ENCODE results near the gene ANAPC10. TPM values are rescaled to one million over a fixed set of nuclear protein-coding genes. Genes with fewer than 3 reads are reported as not detected.

ANAPC10 gene
- total RNA-seq, 1 experiment from 2014 or later: 10.5 TPM

DNA sequence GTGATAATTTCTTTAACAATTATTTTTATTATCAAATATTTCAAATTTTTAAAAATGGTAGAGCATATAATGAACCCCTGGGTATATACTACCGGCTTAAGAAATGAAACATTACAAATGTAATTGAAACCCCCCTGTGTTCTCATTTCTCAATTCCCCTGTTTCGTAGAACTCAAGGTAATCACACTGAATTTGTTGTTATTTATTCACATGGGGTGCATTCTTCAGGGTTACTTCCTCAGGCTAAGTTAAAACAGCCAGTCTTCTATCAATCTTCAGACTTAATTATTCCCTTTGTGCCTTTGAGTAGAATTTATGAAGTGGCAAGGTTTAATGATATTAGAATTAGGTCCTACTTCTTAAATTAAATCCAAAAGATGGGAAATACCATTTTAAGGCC, 128.2 kb downstream of the ANAPC10 start:
- intact Hi-C loops (cut with micrococcal nuclease; ENCODE audit: unreplicated experiment) (no loop called here), in situ Hi-C loops (cut with HindIII; ENCODE audit: low pct_unique_long_range_greater_than_20kb, low sequenced_read_pairs) (no loop called here)
- DNase-seq (ENCODE audit: low read depth, low spot score) (no peak), ATAC-seq (no peak)
- no peaks in the 10 kb centered on the region for H3K36me3 ChIP-seq (ENCODE audit: control insufficient read depth, insufficient read depth, low read length)
- POLR2A ChIA-PET: no interaction called here
- H3K4me1 ChIP-seq (ENCODE audit: control insufficient read depth, insufficient read depth, low read length): no peaks in the 10 kb centered on the region
- CTCF ChIA-PET: no interaction called here
- H3K27me3 ChIP-seq (ENCODE audit: control insufficient read depth, insufficient read depth, low read length): no peaks in the 10 kb centered on the region
- no peak overlapping the region for H3K4me3 ChIP-seq (ENCODE audit: low read depth in 2 of 2, low read length in 2 of 2)
- no peaks in the 10 kb centered on the region for H3K9me3 ChIP-seq (ENCODE audit: control insufficient read depth, insufficient read depth, low read depth, low read length)
- BruUV-seq (replicated peaks): no TSS peak
- TF ChIP-seq, protein P1, sequence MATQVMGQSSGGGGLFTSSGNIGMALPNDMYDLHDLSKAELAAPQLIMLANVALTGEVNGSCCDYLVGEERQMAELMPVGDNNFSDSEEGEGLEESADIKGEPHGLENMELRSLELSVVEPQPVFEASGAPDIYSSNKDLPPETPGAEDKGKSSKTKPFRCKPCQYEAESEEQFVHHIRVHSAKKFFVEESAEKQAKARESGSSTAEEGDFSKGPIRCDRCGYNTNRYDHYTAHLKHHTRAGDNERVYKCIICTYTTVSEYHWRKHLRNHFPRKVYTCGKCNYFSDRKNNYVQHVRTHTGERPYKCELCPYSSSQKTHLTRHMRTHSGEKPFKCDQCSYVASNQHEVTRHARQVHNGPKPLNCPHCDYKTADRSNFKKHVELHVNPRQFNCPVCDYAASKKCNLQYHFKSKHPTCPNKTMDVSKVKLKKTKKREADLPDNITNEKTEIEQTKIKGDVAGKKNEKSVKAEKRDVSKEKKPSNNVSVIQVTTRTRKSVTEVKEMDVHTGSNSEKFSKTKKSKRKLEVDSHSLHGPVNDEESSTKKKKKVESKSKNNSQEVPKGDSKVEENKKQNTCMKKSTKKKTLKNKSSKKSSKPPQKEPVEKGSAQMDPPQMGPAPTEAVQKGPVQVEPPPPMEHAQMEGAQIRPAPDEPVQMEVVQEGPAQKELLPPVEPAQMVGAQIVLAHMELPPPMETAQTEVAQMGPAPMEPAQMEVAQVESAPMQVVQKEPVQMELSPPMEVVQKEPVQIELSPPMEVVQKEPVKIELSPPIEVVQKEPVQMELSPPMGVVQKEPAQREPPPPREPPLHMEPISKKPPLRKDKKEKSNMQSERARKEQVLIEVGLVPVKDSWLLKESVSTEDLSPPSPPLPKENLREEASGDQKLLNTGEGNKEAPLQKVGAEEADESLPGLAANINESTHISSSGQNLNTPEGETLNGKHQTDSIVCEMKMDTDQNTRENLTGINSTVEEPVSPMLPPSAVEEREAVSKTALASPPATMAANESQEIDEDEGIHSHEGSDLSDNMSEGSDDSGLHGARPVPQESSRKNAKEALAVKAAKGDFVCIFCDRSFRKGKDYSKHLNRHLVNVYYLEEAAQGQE (IDR thresholded peaks at IDR 0.05; ENCODE audit: insufficient read depth in 1 of 2, low read depth in 2 of 2, low read length in 1 of 2): no peak
- no peak for TF ChIP-seq TCF7L2 (IDR thresholded peaks at IDR 0.05; ENCODE audit: low read depth, low read length)
- TF ChIP-seq, protein P2, sequence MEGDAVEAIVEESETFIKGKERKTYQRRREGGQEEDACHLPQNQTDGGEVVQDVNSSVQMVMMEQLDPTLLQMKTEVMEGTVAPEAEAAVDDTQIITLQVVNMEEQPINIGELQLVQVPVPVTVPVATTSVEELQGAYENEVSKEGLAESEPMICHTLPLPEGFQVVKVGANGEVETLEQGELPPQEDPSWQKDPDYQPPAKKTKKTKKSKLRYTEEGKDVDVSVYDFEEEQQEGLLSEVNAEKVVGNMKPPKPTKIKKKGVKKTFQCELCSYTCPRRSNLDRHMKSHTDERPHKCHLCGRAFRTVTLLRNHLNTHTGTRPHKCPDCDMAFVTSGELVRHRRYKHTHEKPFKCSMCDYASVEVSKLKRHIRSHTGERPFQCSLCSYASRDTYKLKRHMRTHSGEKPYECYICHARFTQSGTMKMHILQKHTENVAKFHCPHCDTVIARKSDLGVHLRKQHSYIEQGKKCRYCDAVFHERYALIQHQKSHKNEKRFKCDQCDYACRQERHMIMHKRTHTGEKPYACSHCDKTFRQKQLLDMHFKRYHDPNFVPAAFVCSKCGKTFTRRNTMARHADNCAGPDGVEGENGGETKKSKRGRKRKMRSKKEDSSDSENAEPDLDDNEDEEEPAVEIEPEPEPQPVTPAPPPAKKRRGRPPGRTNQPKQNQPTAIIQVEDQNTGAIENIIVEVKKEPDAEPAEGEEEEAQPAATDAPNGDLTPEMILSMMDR (IDR thresholded peaks at IDR 0.05): no peak
- no peak for TF ChIP-seq POLR2AphosphoS5 (IDR thresholded peaks at IDR 0.05; ENCODE audit: low read depth, low read length)
- TF ChIP-seq SIN3A (IDR thresholded peaks at IDR 0.05; ENCODE audit: borderline replicate concordance, insufficient read depth, low read depth, low read length): no peak
- no peak overlapping the region for H3K27ac ChIP-seq (ENCODE audit: low read length)

DNA sequence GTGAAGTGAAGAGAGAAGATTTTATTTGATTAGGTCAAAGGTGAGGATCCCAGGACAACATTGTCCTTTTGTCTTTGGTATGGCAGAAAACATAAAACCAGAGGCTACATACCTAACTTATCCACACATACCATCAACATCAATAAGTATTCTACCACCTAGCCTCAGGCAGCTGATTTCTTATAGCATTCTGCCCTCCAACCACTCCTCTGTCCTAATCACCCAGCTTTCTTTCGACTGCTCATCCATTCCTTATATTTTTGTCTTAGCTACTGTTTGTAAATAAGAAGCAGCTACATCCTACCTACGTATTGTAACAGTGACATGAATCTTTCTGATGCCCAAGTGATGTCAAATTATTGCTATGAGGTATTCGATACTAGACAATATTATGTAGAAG, 129.4 kb downstream of the ANAPC10 start:
- no peak for ATAC-seq
- TF ChIP-seq POLR2AphosphoS5 (IDR thresholded peaks at IDR 0.05; ENCODE audit: low read depth, low read length) (no peak), TCF7L2 (IDR thresholded peaks at IDR 0.05; ENCODE audit: low read depth, low read length) (no peak), SIN3A (IDR thresholded peaks at IDR 0.05; ENCODE audit: borderline replicate concordance, insufficient read depth, low read depth, low read length) (no peak)
- TF ChIP-seq, protein P2 (IDR thresholded peaks at IDR 0.05): no peak
- TF ChIP-seq, protein P1 (IDR thresholded peaks at IDR 0.05; ENCODE audit: insufficient read depth in 1 of 2, low read depth in 2 of 2, low read length in 1 of 2): no peak

More for the DNA sequence above, 129.4 kb downstream of the ANAPC10 start:
- ChIA-PET CTCF (no interaction called here), POLR2A (no interaction called here)
- Histone ChIP-seq H3K36me3 (ENCODE audit: control insufficient read depth, insufficient read depth, low read length) (no peaks in the 10 kb centered on the region), H3K4me3 (ENCODE audit: low read depth in 2 of 2, low read length in 2 of 2) (no peak overlapping the region), H3K4me1 (ENCODE audit: control insufficient read depth, insufficient read depth, low read length) (no peaks in the 10 kb centered on the region), H3K27me3 (ENCODE audit: control insufficient read depth, insufficient read depth, low read length) (no peaks in the 10 kb centered on the region), H3K9me3 (ENCODE audit: control insufficient read depth, insufficient read depth, low read depth, low read length) (no peaks in the 10 kb centered on the region), H3K27ac (ENCODE audit: low read length) (no peak overlapping the region)
- no TSS peak for BruUV-seq (replicated peaks)
- DNase-seq (ENCODE audit: low read depth, low spot score): no peak
- in situ Hi-C loops (cut with HindIII; ENCODE audit: low pct_unique_long_range_greater_than_20kb, low sequenced_read_pairs) (no loop called here), intact Hi-C loops (cut with micrococcal nuclease; ENCODE audit: unreplicated experiment) (no loop called here)
